ENCODE measurements around the gene KIAA1217.
"Not testable (repeated sequence)": the region's sequence is repeated elsewhere in the genome, so short reads cannot be mapped to it uniquely, and the experiment has no call there.

KIAA1217 gene

GRCh38 chr10:24476913-24477701 lies 268.2 kb downstream of the KIAA1217 start:
- DNase-seq = no peak

- no peak for DNase-seq
Observed at GRCh38 chr10:24477915-24478314, 269.0 kb downstream of the KIAA1217 start.

- no peak for DNase-seq
Observed at GRCh38 chr10:24479806-24480205, 270.9 kb downstream of the KIAA1217 start.

DNA sequence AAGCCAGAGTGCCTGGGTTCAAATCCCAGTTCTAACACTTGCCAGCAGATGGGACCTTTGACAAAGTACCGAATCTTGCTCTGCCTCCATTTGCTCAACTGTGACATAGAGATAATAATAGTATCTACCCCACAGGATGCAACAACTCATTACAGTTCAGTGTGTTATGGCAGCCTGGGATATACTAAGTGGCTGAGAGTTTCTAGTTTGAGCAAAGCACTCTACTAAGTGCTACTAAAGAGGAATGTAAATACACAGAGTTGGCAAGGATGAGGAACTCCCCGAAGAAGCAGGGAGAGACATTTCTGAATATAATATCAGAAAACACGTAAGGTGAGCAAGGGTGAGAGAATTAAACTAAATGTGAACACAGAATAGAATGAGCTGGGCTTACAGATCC lies 271.5 kb downstream of the KIAA1217 start:
- no peak for DNase-seq

GRCh38 chr10:24481241-24481640 lies 272.3 kb downstream of the KIAA1217 start:
- no peak for DNase-seq

DNA sequence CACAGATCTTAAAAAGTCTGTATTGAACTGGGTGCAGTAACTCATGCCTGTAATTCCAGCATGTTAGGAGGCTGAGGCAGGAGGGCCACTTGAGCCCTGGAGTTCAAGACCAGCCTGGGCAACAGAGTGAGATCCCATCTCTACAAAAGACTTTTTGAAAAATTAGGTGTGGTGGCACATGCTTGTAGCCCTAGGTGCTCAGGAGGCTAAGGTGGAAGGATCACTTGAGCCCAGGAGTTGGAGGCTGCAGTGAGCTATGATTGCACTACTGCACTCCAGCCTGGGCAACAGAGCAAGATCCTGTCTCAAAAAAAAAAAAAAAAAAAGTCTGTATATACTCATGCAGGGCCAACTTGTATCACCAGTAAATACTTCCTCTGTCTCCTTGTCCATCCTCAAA lies 273.8 kb downstream of the KIAA1217 start:
- not testable (repeated sequence) for DNase-seq

- peak; percentile 25 for DNase-seq
Observed at GRCh38 chr10:24483701-24484100, 274.8 kb downstream of the KIAA1217 start.

GRCh38 chr10:24484771-24485170 lies 275.8 kb downstream of the KIAA1217 start:
- DNase-seq = no peak

DNA sequence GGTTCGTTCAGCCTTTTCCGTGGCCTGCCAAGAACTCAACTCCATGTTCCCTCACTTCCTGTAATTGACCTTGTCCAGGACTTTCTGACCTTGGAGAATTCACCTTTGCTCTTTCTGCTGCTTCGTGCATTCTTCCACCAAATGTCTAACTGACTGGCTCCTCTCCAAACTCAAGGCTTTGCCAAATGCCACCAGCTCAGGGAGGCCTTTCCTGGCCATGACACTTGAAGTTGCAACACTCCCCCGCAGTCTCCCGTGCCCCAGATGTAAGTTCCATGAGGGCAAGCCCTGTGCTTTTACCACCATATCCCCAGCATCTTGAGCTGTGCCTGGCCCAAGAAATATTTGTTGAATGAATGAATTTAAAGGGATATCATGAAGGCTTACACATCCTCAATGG lies 276.4 kb downstream of the KIAA1217 start:
- DNase-seq = no peak

DNA sequence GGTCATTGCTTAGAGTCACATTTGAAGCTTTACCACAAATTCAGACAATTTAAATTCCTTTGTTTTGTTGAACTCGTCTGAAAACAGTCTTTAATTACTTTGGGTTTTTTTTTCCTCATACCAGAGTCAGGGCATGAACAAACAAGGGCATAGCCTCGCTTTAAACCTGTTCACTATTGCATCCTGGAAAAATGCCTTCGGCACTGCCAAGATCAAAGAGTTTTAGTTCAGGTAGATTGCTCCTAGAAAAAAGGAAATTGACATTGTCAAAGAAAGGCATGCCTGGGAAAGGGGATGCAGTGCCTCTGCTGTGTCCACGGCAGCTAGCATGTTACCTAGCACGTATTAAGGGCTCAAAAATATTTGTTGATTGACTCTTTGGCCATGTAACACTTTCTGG lies 279.7 kb downstream of the KIAA1217 start:
- no peak for DNase-seq

DNA sequence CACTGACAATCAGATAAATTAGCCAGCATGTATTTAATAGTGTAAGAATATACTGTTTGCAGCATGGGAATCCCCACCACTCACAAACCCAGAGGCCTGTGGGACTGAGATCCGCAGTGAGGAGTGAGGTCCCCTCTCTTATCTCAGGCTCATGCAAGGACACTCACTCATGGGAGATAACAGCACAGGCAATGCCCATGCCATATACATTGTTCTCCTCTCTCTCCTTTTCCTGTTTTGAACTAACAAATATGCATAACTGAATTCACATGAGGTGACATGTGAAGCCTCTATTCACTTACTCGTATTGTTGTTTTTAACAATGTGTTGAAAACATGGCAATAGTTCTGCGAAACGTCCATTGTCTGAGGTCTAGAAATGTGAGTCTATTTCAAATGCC lies 284.2 kb downstream of the KIAA1217 start:
- no peak for DNase-seq

GRCh38 chr10:24494236-24494635 lies 285.3 kb downstream of the KIAA1217 start:
- DNase-seq = no peak

- DNase-seq = no peak
Observed at GRCh38 chr10:24494777-24495176, 285.8 kb downstream of the KIAA1217 start.

- no peak for DNase-seq
Observed at GRCh38 chr10:24495666-24496460, 286.9 kb downstream of the KIAA1217 start.

GRCh38 chr10:24496906-24497305 lies 288.0 kb downstream of the KIAA1217 start:
- no peak for DNase-seq

DNA sequence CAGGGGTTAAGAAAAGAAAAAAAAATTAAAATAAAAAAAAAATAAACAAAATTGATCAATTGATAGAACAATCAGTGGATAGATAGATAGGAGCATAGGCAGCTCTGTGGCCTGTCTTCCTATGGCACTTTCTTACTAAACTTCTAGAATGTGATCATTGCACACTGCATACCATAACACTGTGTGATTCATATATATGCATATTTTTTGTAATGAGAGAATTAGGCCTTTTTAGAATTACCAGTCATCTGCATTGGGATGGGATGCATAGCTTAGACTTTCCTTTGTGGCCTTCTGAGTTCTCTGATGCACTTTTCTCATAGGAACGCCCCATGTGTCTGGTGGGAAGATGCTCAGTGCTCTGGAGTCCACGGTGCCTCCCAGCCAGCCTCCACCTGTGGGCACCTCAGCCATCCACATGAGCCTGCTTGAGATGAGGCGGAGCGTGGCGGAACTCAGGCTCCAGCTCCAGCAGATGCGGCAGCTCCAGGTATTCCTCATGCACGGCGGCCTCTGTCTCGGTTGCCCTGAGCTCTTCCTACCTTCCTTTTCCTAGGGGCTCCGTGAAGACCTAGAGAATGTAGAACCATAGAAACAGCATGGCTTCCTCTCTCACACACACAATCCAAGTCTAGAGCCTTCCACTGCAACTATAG lies 292.2 kb downstream of the KIAA1217 start:
- DNase-seq = no peak

- no peak for DNase-seq
Observed at GRCh38 chr10:24502006-24502405, 293.1 kb downstream of the KIAA1217 start.

- no peak for DNase-seq
Observed at GRCh38 chr10:24502801-24503460, 294.0 kb downstream of the KIAA1217 start.

- DNase-seq = peak; percentile 55
Observed at GRCh38 chr10:24503461-24504320, 294.8 kb downstream of the KIAA1217 start.

DNA sequence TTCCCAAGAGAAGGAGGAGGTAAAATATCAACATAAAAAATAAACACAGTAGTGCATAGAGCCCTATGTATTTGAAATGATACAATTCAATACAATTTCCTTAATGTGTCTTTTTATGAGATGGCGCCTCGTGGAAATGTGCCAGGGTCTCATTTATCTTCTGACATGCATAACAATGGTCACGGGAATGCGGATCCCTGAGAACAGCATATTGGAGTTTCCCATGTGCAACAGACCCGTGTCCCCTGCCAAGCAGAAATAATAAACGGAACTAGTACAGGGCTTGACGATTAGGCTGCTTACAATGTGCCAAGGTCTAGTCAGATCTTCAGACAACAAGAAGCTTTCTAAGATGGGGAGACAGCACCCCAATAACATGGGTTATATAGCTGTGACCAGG lies 296.8 kb downstream of the KIAA1217 start:
- no peak for DNase-seq

DNA sequence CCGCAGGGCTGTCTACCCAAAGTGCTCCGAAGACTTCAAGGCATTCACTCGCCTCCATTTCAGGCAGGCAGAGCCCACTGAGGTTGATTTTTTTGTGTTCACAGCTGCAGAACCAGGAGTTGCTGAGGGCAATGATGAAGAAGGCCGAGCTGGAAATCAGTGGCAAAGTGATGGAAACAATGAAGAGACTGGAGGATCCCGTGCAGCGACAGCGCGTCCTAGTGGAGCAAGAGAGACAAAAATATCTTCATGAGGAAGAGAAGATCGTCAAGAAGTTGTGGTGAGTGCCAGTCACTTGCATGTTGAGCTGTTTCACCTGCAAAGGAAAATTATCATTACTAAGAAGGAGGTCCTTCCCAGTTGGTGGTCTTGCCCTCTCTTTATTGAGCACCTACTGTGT lies 304.2 kb downstream of the KIAA1217 start:
- DNase-seq = no peak

- no peak for DNase-seq
Observed at GRCh38 chr10:24515481-24515880, 306.5 kb downstream of the KIAA1217 start.
